ENCODE results near the gene QSOX2.

QSOX2 gene

GRCh38 chr9:136171009-136171800, 74.4 kb downstream of the QSOX2 start:
- DNase-seq = no peak

- DNase-seq = peak; percentile 48
Observed at GRCh38 chr9:136170006-136170901, 75.4 kb downstream of the QSOX2 start.

GRCh38 chr9:136169495-136169894, 76.1 kb downstream of the QSOX2 start:
- no peak for DNase-seq

GRCh38 chr9:136163248-136163850, 82.3 kb downstream of the QSOX2 start:
- DNase-seq = no peak

GRCh38 chr9:136160995-136161610, 84.5 kb downstream of the QSOX2 start:
- no peak for DNase-seq

- DNase-seq = no peak
Observed at GRCh38 chr9:136160381-136160841, 85.2 kb downstream of the QSOX2 start.

GRCh38 chr9:136159851-136160250, 85.8 kb downstream of the QSOX2 start:
- DNase-seq = no peak

- DNase-seq = no peak
Observed at GRCh38 chr9:136157477-136158265, 87.9 kb downstream of the QSOX2 start.
